GM12878 (cell line): ENCODE data around the gene FGF12. TPM values are rescaled to one million over a fixed set of nuclear protein-coding genes. Genes with fewer than 3 reads are reported as not detected.

Experiments
- BACH1 ChIP-seq: fragments of 450-650 bp; IDR thresholded peaks from 2 replicates; pipeline ENCODE4 v1.6.1; 2017; ENCODE audit warnings: mild to moderate bottlenecking, borderline replicate concordance
- BCL11A ChIP-seq: IDR thresholded peaks from 2 replicates; pipeline ENCODE4 v1.6.1; 2011; ENCODE audit warnings: low read depth, low read length
- BRCA1 ChIP-seq: IDR thresholded peaks from 2 replicates; pipeline ENCODE4 v1.6.1; 2011; ENCODE audit warnings: low read depth, low read length, improper control_type of control experiment
- CEBPB ChIP-seq, 2 experiments: fragments of 150-350 bp in 1 of 2; IDR thresholded peaks; 2 replicates each; pipeline ENCODE4 v1.6.1; 2012 to 2014; ENCODE audit warnings: low read depth in 2 of 2, low read length in 2 of 2, borderline replicate concordance in 1 of 2, inconsistent platforms in 1 of 2
- CHD1 ChIP-seq: IDR thresholded peaks from 2 replicates; pipeline ENCODE4 v1.6.1; 2012; ENCODE audit warnings: low read depth, low read length, improper control_type of control experiment
- CREB1 ChIP-seq: IDR thresholded peaks from 2 replicates; pipeline ENCODE4 v1.6.1; 2012; ENCODE audit warnings: low read depth, mild to moderate bottlenecking, inconsistent platforms
- EED ChIP-seq: sonication (generic); IDR thresholded peaks from 2 replicates; pipeline ENCODE4 v1.6.1; 2016; ENCODE audit warnings: antibody characterized with exemption, low read depth
- ELK1 ChIP-seq: IDR thresholded peaks from 2 replicates; pipeline ENCODE4 v1.6.1; 2012; ENCODE audit warnings: low read depth, low read length, improper control_type of control experiment
- IKZF2 ChIP-seq, 2 experiments: fragments of 450-650 bp; IDR thresholded peaks; 2 replicates each; pipeline ENCODE4 v1.6.1; 2017; ENCODE audit warnings: mild to moderate bottlenecking in 2 of 2, moderate library complexity in 2 of 2
- IRF5 ChIP-seq: fragments of 450-650 bp; IDR thresholded peaks from 2 replicates; pipeline ENCODE4 v1.6.1; 2017; ENCODE audit warnings: borderline replicate concordance
- MEF2B ChIP-seq: fragments of 450-650 bp; IDR thresholded peaks from 2 replicates; pipeline ENCODE4 v1.6.1; 2018; ENCODE audit warnings: mild to moderate bottlenecking, moderate library complexity; ENCODE audit not compliant: partially characterized antibody, poor library complexity, severe bottlenecking
- MTA2 ChIP-seq: fragments of 450-650 bp; IDR thresholded peaks from 2 replicates; pipeline ENCODE4 v1.6.1; 2016; ENCODE audit warnings: low read depth, mild to moderate bottlenecking, moderate library complexity
- MYB ChIP-seq: fragments of 150-350 bp; IDR thresholded peaks from 2 replicates; pipeline ENCODE4 v1.6.1; 2014; ENCODE audit warnings: mild to moderate bottlenecking, low read depth, low read length, borderline replicate concordance
- NFIC ChIP-seq: IDR thresholded peaks from 2 replicates; pipeline ENCODE4 v1.6.1; 2012; ENCODE audit warnings: low read depth, mild to moderate bottlenecking, inconsistent platforms, low read length, moderate library complexity
- PKNOX1 ChIP-seq: fragments of 450-650 bp; IDR thresholded peaks from 2 replicates; pipeline ENCODE4 v1.6.1; 2016; ENCODE audit warnings: mild to moderate bottlenecking
- RAD51 ChIP-seq: fragments of 450-650 bp; IDR thresholded peaks from 2 replicates; pipeline ENCODE4 v1.6.1; 2016; ENCODE audit warnings: moderate library complexity, mild to moderate bottlenecking, inconsistent platforms
- RBBP5 ChIP-seq: fragments of 200-600 bp; sonication (generic); conservative IDR thresholded peaks from 2 replicates; pipeline ENCODE4 v1.6.1; 2016
- RELB ChIP-seq: fragments of 450-650 bp; IDR thresholded peaks from 2 replicates; pipeline ENCODE4 v1.6.1; 2017; ENCODE audit warnings: low read depth, mild to moderate bottlenecking, moderate library complexity
- TAF1 ChIP-seq: IDR thresholded peaks from 2 replicates; pipeline ENCODE4 v1.6.1; 2011; ENCODE audit warnings: mild to moderate bottlenecking, low read depth, low read length, borderline replicate concordance
- YY1 ChIP-seq: IDR thresholded peaks from 2 replicates; pipeline ENCODE4 v1.6.1; 2011; ENCODE audit warnings: low read depth, mild to moderate bottlenecking, low read length
- ZSCAN29 ChIP-seq: fragments of 450-650 bp; IDR thresholded peaks from 2 replicates; pipeline ENCODE4 v1.6.1; 2017; ENCODE audit warnings: mild to moderate bottlenecking, moderate library complexity
- polyA plus RNA-seq, 11 experiments: library from polyadenylated mRNA; depleted of rRNA in 4 of 11; unstranded in 6 of 11; stranded (reverse) in 5 of 11; fragments of >200 nt; fragmentation: Nextera tagmentation in 4 of 11; fragmentation: Illumina TruSeq in 1 of 11; extraction: Ambion mirVana in 4 of 11; extraction: Trizol in 1 of 11; gene quantifications; 1 replicate in 1 of 11; 2 replicates in 10 of 11; pipeline versions ENCODE4 v1.2.1 to v1.2.3, GENCODE V29; 2011 to 2016; ENCODE audit warnings: inconsistent platforms in 2 of 11, missing spikeins in 2 of 11, low read depth in 1 of 11
- total RNA-seq, 4 experiments: library from RNA; depleted of rRNA in 3 of 4; stranded (reverse); fragments of >200 nt in 3 of 4; fragmentation: Illumina TruSeq in 1 of 4; extraction: Trizol in 1 of 4; gene quantifications; 2 replicates each; pipeline versions ENCODE4 v1.2.1 to v1.2.3, GENCODE V29; 2013 to 2021
- TF ChIP-seq, protein P1 (sequence below): fragments of 450-650 bp; formaldehyde crosslinking; IDR thresholded peaks from 2 replicates; pipeline ENCODE4 v1.4.0; 2022; ENCODE audit warnings: mild to moderate bottlenecking, moderate library complexity

Gene FGF12
- total and polyA plus RNA-seq, 10 of the 15 experiments (the other 5 are each of a cell fraction or from before 2014, with no cell fraction given): 0.03 to 0.43 (median 0.13) TPM; not detected in 7

- TF ChIP-seq PKNOX1 (0 out of 2 replicates have a peak, but pooled peaks have one; percentile 8), CEBPB (IDR thresholded peaks at IDR 0.05; ENCODE audit: borderline replicate concordance in 1 of 2, low read depth in 2 of 2, low read length in 2 of 2) (no peak), ELK1 (no peak), RELB (peak; percentile 81), MEF2B (peak; percentile 42), BACH1 (peak; percentile 61; the same call in 1 of the 2 replicates), TAF1 (no peak), RBBP5 (no peak), EED (no peak), MYB (no peak), RAD51 (0 out of 2 replicates have a peak, but pooled peaks have one; percentile 20), CHD1 (no peak), MTA2 (peak; percentile 84), YY1 (0 out of 2 replicates have a peak, but pooled peaks have one; percentile 27), BRCA1 (no peak), IRF5 (no peak), NFIC (no peak), IKZF2 (IDR thresholded peaks at IDR 0.05) (peak; percentile 68 to 79; a peak in 3 of 4 replicates), ZSCAN29 (no peak), CREB1 (0 out of 2 replicates have a peak, but pooled peaks have one; percentile 18), BCL11A (peak; percentile 78)
- TF ChIP-seq, protein P1, sequence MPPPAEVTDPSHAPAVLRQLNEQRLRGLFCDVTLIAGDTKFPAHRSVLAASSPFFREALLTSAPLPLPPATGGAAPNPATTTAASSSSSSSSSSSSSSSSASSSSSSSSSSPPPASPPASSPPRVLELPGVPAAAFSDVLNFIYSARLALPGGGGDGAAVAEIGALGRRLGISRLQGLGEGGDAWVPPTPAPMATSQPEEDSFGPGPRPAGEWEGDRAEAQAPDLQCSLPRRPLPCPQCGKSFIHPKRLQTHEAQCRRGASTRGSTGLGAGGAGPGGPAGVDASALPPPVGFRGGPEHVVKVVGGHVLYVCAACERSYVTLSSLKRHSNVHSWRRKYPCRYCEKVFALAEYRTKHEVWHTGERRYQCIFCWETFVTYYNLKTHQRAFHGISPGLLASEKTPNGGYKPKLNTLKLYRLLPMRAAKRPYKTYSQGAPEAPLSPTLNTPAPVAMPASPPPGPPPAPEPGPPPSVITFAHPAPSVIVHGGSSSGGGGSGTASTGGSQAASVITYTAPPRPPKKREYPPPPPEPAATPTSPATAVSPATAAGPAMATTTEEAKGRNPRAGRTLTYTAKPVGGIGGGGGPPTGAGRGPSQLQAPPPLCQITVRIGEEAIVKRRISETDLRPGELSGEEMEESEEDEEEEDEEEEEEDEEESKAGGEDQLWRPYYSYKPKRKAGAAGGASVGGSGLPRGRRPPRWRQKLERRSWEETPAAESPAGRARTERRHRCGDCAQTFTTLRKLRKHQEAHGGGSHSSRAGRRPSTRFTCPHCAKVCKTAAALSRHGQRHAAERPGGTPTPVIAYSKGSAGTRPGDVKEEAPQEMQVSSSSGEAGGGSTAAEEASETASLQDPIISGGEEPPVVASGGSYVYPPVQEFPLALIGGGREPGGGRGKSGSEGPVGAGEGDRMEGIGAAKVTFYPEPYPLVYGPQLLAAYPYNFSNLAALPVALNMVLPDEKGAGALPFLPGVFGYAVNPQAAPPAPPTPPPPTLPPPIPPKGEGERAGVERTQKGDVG (CRISPR knock-in tag): no peak
Measured at GRCh38 chr3:192128922-192129321, 598.4 kb downstream of the FGF12 start (continued).
